ENCODE measurements around the gene MAPK12.

The MAPK12 gene

DNA sequence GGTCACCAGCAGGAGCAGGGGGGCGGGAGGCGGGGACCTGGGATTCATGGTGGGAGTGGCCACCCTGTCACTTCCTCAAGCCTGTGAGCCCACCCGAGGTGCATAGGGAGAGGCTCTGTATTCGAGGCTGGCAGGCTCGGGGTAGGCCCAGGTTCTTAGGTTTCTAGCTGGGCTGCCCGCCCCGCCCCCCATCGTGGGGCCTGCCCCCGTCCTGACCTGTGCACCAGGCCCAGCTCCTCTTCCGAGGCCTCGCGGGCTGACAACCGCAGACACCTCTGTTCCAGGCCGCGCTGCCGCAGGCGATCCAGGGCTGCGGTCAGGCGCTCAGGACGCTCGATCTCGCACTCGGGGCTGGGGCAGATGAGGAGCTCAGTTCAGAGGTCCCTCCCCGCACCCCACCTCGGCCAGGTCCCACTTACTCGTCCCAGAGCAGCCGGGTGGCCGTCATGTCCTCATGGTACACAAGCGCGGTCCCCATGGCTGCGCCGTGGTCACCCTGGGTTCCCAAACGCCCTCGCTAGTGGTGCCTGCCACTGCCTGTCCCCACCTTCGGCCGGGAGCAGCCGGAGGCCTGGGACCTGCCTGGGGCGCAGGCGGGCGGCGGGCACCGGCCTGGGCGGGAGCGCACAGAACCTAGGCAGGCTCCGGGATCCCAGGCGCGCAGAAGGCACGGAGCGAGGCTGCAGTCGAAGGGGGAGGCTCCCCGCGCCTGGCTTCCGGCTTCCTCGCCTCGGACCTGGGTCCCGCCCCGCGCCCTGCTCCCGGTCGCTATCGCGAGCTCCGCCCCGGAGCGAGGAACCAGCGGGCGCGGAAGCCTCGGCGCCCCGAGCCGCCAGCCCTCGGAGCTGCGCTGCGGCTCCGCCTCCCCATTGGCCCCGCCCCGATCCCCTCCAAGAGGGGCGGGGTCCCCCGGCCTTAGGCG lies 10.7 kb downstream of the MAPK12 start, which contains the start of gene HDAC10:
Gene HDAC10, minus strand, starts transcription at position 711 of the 922 bp plus-strand sequence. Its CDS starts 233 bp downstream, at position 478.
- DNase-seq, result peak; percentile 89

GRCh38 chr22:50250249-50250554 lies 11.3 kb downstream of the MAPK12 start:
- DNase-seq, result no peak

- DNase-seq, result no peak
Measured at GRCh38 chr22:50249341-50250248, 11.9 kb downstream of the MAPK12 start.

DNA sequence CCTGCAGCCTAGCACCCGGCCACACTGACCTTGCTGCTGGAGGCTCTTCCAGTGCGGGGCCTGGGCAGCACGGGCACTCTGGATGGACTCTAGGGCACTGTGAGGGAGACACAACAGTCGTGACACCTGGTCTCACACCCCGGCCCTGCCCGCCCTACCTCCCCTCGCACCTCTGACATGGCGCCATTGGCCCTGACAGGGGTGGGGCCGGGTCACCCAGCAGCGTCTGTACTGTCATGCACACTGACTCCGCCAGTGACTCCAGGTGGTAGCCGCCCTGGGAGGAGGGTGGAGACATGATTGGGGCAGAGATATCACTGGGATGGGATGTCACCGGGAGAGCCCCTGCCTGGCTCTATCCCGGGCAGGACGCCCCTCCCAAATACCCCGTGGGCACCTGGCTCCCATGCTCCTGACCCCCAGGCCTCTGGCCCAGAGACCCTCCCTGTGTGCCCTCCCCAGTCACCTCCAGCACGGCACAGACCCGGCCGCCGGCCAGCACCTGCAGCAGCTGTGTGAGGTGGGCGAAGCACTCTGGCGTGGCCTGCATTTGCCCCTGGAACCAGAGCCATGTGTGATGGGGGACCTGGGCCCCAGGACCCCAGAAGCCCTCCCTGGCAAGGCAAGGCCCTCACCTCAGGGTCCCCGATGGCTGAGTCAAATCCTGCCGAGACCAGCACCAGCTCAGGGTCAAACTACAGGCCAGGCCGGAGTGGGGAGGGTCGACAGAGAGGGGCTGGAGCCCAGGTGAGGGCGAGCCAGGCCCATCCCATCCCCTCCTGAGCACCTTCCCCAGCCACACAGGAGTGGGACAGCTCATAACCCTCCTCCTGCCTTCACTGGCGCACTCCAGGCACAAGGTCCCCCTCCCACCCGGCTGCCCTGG lies 13.0 kb downstream of the MAPK12 start:
- no peak for DNase-seq

DNA sequence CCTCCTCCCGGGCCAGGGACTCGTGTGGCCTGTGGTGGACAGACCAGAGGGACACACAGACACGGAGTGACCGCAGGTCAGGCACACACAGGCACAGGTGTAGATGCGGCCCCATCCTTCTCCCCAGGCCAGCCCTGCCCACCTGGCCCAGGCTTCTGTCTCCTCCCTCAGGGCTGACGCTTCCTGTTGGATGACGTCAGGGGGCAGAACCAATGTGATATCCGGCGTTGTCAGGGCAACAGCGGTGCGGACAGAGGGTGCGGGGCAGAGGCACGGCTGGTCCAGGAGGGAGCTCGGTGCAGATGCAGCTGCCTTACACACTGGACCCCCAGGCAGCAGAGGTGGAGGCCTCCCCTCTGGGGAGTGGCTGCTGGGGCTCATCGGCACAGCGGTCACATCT lies 13.7 kb downstream of the MAPK12 start:
- DNase-seq, result peak; percentile 65

GRCh38 chr22:50246242-50247175 lies 15.0 kb downstream of the MAPK12 start:
- no peak for DNase-seq

- DNase-seq, result no peak
Measured at GRCh38 chr22:50245214-50246072, 16.0 kb downstream of the MAPK12 start.

DNA sequence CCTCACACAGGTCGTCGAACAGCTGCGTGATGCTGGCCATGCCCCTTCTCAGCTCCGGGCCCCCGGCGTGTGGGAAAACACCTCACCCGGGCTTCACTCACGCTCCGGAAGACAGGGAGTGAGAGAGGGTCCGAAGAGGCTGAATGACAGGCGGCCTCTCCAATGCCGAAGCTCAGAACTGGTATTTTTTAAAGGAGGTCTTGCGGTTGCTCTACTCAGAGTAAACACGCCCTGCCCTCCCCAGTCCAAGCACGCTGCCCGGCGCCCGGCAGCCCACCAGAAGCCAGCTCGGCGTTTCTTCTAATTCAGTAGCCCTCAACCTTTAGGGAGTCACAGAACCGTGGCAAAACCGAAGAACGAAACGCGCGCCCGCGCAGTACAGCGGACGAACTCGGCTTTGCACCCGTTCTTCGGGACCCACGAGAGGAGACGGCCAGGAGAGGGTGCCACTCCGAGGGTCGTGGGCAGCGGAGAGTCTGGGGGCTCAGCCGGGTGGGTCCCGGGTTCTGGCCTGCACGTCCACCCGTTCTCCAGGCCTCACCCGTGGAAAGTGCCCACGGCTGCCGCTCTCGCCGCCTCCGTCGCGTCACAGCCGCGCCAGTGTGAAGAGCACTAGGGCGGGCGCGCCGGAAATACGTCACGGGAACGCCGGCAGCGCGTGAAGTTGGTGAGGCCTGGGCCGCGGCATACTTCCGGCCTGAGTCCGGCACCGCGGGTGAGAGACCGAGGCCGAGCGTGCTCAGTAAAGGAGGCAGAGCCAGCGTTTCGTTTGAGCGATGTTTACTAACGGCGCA lies 16.9 kb downstream of the MAPK12 start, which contains the start of gene TUBGCP6:
Gene TUBGCP6, minus strand, starts transcription at position 604 of the 794 bp plus-strand sequence. Its CDS starts 564 bp downstream, at position 40.
- peak; percentile 97 for DNase-seq

- DNase-seq, result peak; percentile 70
Measured at GRCh38 chr22:50243685-50244419, 17.6 kb downstream of the MAPK12 start.

- DNase-seq, result no peak
Measured at GRCh38 chr22:50242406-50242949, 19.0 kb downstream of the MAPK12 start.

- no peak for DNase-seq
Measured at GRCh38 chr22:50238755-50239154, 22.7 kb downstream of the MAPK12 start.

DNA sequence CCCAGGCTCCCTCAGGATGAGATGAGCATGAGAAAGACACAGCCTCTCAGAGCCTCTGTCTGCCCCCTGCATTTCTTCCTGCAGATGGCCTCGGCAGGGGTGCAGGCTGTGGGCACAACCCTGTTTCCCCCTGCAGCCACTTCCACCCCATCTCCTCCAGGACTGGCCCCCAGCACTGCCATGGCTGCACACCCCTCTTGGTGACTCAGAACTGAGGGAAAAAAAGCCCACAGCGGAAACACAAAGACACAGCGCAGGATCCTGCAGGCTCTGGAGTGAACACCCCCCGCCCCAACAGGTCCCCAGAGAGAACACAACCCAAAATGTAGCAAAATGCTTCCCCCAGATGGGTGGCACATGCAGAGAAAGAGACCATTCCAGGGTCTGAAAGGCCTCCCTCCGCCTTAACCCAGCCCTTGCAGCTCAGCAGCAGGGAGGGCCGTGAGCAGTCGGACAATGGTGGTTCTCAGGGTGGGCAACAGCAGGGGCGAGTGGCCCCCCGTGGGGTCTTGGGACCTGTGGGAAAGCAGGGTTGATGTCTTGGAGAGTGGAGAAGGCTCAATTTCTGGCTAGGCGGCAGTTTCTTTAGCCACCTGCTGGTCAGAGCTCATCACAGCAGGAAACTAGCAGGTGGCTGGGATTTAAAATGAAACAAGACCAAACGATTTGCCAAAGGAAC lies 24.6 kb downstream of the MAPK12 start:
- no peak for DNase-seq

DNA sequence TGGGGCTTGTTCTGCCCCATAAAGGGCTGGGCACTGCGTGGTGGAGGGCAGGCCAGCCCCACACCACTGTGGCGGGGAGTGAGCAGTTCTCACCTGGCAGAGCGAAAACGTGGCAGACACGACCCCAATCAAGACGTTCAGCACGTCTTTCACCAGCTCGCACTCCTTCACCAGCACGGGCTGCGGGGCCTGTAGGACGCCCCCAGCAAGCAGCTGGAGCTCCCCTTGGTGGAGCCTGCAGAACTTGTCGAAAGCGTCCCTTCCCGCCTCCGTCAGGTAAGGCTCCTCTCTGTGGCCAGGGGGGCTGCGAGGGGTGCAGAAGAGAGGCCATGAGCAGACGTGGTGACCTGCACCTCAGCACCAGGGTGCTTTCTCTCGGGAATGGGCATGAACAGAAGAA lies 28.3 kb downstream of the MAPK12 start:
- no peak for DNase-seq

- DNase-seq, result no peak
Measured at GRCh38 chr22:50232481-50233151, 28.9 kb downstream of the MAPK12 start.

- DNase-seq, result no peak
Measured at GRCh38 chr22:50229370-50229769, 32.1 kb downstream of the MAPK12 start.

GRCh38 chr22:50228366-50228765 lies 33.1 kb downstream of the MAPK12 start:
- no peak for DNase-seq

DNA sequence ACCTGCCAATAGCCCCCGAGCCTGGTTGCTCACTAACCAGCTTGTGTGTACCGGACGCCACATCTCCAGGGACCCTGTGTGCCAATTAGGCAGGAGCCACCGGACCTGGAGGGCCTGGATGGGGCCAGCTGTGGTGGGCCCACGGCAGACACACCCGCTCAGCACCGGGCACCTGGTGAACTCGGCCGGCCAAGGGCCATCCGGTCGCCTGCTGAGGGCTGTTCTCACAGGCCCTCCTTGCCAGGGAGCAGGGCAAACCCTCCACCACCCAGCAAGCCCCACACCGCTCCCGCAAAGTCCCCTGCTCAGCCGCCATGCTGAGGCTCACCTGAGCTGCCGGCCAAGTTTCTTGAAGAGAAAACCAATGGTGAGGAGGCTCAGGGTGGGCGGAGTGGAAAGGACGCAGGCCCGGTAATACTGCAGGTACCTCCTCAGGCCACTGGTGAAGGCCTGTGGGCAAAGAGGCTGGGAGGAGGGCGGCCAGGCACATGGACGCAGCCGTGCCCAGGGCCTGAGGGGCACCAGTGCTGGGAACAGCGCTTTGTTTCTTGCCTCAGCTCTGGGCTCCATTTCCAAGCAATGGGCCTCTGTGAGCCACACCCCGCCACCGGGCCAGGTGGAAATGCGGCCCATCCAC lies 33.8 kb downstream of the MAPK12 start:
- DNase-seq, result no peak
